Neural cell (in vitro differentiated cells): ENCODE results near the gene PCP4L1. TPM values are rescaled to one million over a fixed set of nuclear protein-coding genes. Genes with fewer than 3 reads are reported as not detected.

Source experiments
- H2AFZ ChIP-seq: fragments of 200-600, 300-800 bp; sonication (generic), shearing (Covaris generic); 2 replicates; pipeline ENCODE4 v1.6.0; 2014; ENCODE audit warnings: low read depth, mild to moderate bottlenecking, antibody characterized with exemption, low read length, moderate library complexity
- H3F3A ChIP-seq: fragments of 200-600 bp; shearing (Covaris generic); 2 replicates; pipeline ENCODE4 v1.6.1; 2016; ENCODE audit warnings: mild to moderate bottlenecking, moderate library complexity, mixed read lengths, antibody characterized with exemption, low read length; ENCODE audit not compliant: insufficient read depth, poor library complexity, severe bottlenecking
- H3K27ac ChIP-seq: fragments of 200-600, 300-800 bp; sonication (generic), shearing (Covaris generic); 2 replicates; pipeline ENCODE4 v1.5.1; 2014; ENCODE audit warnings: mild to moderate bottlenecking, low read length, moderate library complexity
- H3K27me3 ChIP-seq: fragments of 300-800, 200-600 bp; sonication (generic), shearing (Covaris generic); 2 replicates; pipeline ENCODE4 v1.6.0; 2014; ENCODE audit warnings: mild to moderate bottlenecking, low read depth, low read length, moderate library complexity; ENCODE audit not compliant: insufficient read depth
- H3K36me3 ChIP-seq: fragments of 300-800, 200-600 bp; sonication (generic), shearing (Covaris generic); 2 replicates; pipeline ENCODE4 v1.5.1; 2014; ENCODE audit warnings: mild to moderate bottlenecking, antibody characterized with exemption, low read length, moderate library complexity; ENCODE audit not compliant: insufficient read depth
- H3K4me2 ChIP-seq: fragments of 300-800, 200-600 bp; sonication (generic), shearing (Covaris generic); 2 replicates; pipeline ENCODE4 v1.6.0; 2014; ENCODE audit warnings: mild to moderate bottlenecking, low read length
- H3K4me3 ChIP-seq: fragments of 300-800, 200-600 bp; sonication (generic), shearing (Covaris generic); 2 replicates; pipeline ENCODE4 v1.5.1; 2014; ENCODE audit warnings: mild to moderate bottlenecking, low read length, moderate library complexity
- H3K79me2 ChIP-seq: fragments of 200-600 bp; shearing (Covaris generic); replicated peaks from 2 replicates; pipeline ENCODE4 v1.6.0; 2014; ENCODE audit warnings: mild to moderate bottlenecking, low read length, moderate library complexity; ENCODE audit not compliant: insufficient read depth
- H3K9ac ChIP-seq: fragments of 300-800, 200-600 bp; sonication (generic), shearing (Covaris generic); 2 replicates; pipeline ENCODE4 v1.6.1; 2016; ENCODE audit warnings: mild to moderate bottlenecking, low read length, mixed read lengths
- H3K9me2 ChIP-seq: fragments of 200-600 bp; shearing (Covaris generic); 2 replicates; pipeline ENCODE4 v1.6.1; 2016; ENCODE audit warnings: mild to moderate bottlenecking, low read length, mixed read lengths; ENCODE audit not compliant: insufficient read depth
- H3K9me3 ChIP-seq: fragments of 200-600, 300-800 bp; sonication (generic), shearing (Covaris generic); 2 replicates; pipeline ENCODE4 v1.6.1; 2016; ENCODE audit warnings: mild to moderate bottlenecking, mixed run types, low read length, moderate library complexity, mixed read lengths
- H4K20me1 ChIP-seq: fragments of 200-600 bp; shearing (Covaris generic); 2 replicates; pipeline ENCODE4 v1.6.1; 2016; ENCODE audit warnings: mild to moderate bottlenecking, mixed run types; ENCODE audit not compliant: insufficient read depth
- CTCF ChIP-seq: fragments of 450-650 bp; IDR thresholded peaks from 2 replicates; pipeline ENCODE4 v1.5.1; 2014; ENCODE audit warnings: antibody characterized with exemption, mild to moderate bottlenecking, moderate library complexity; ENCODE audit not compliant: poor library complexity, severe bottlenecking
- EP300 ChIP-seq: fragments of 450-650 bp; conservative IDR thresholded peaks from 2 replicates; pipeline ENCODE4 v1.6.1; 2014; ENCODE audit warnings: antibody characterized with exemption, mild to moderate bottlenecking, moderate library complexity; ENCODE audit not compliant: poor library complexity, severe bottlenecking
- EZH2 ChIP-seq: fragments of 200-600, 300-800 bp; shearing (Covaris generic), sonication (generic); IDR thresholded peaks from 2 replicates; pipeline ENCODE4 v1.6.1; 2014; ENCODE audit warnings: antibody characterized with exemption, low read length, borderline replicate concordance, mild to moderate bottlenecking; ENCODE audit not compliant: insufficient read depth, poor library complexity, severe bottlenecking
- MXI1 ChIP-seq: fragments of 450-650 bp; conservative IDR thresholded peaks from 2 replicates; pipeline ENCODE4 v1.6.1; 2014; ENCODE audit warnings: antibody characterized with exemption, mild to moderate bottlenecking; ENCODE audit not compliant: poor library complexity, severe bottlenecking
- POLR2AphosphoS5 ChIP-seq: IDR thresholded peaks from 2 replicates; pipeline ENCODE4 v1.6.1; 2012
- RAD21 ChIP-seq: fragments of 450-650 bp; conservative IDR thresholded peaks from 2 replicates; pipeline ENCODE4 v1.6.1; 2014; ENCODE audit warnings: antibody characterized with exemption, mild to moderate bottlenecking, moderate library complexity
- REST ChIP-seq: IDR thresholded peaks from 2 replicates; pipeline ENCODE4 v1.6.1; 2012; ENCODE audit warnings: borderline replicate concordance
- SMC3 ChIP-seq: fragments of 450-650 bp; conservative IDR thresholded peaks from 2 replicates; pipeline ENCODE4 v1.6.1; 2014; ENCODE audit warnings: antibody characterized with exemption, mild to moderate bottlenecking, moderate library complexity; ENCODE audit not compliant: poor library complexity
- TAF1 ChIP-seq: IDR thresholded peaks from 2 replicates; pipeline ENCODE4 v1.6.1; 2012; ENCODE audit warnings: low read depth
- polyA plus RNA-seq: library from polyadenylated mRNA; depleted of rRNA; stranded (reverse); fragments of >200 nt; gene quantifications from 2 replicates; pipeline ENCODE4 v1.2.3, GENCODE V29; 2014

The PCP4L1 gene
- polyA plus RNA-seq, 1 donor from 2014 or later: 51.2 TPM

GRCh38 chr1:161241682-161242081, 16.9 kb upstream of the PCP4L1 start:
- Histone ChIP-seq H3K9me3 (no peaks in the 10 kb centered on the region), H3K27me3 (no peaks in the 10 kb centered on the region), H3K27ac (no peak overlapping the region), H3F3A (no peaks in the 10 kb centered on the region), H3K4me2 (no peak overlapping the region), H4K20me1 (no peaks in the 10 kb centered on the region), H3K4me3 (no peak overlapping the region), H3K79me2 (no peaks in the 10 kb centered on the region), H3K9me2 (no peaks in the 10 kb centered on the region), H3K36me3 (no peaks in the 10 kb centered on the region), H3K9ac (no peak overlapping the region), H2AFZ (no peak overlapping the region)
- TF ChIP-seq TAF1 (no peak), MXI1 (no peak), POLR2AphosphoS5 (no peak), RAD21 (no peak), SMC3 (no peak), EZH2 (no peak), CTCF (no peak), EP300 (no peak), REST (no peak)

GRCh38 chr1:161242313-161242712, 16.2 kb upstream of the PCP4L1 start:
- no peaks in the 10 kb centered on the region for H3F3A ChIP-seq
- no peak for TF ChIP-seq EP300
- TF ChIP-seq REST: no peak
- no peak for TF ChIP-seq RAD21
- no peak for TF ChIP-seq TAF1
- TF ChIP-seq POLR2AphosphoS5: no peak
- TF ChIP-seq CTCF: no peak
- no peak for TF ChIP-seq SMC3
- no peak overlapping the region for H3K4me3 ChIP-seq
- no peaks in the 10 kb centered on the region for H3K27me3 ChIP-seq
- H4K20me1 ChIP-seq: no peaks in the 10 kb centered on the region
- no peaks in the 10 kb centered on the region for H3K36me3 ChIP-seq
- H3K79me2 ChIP-seq: no peaks in the 10 kb centered on the region
- H3K9me2 ChIP-seq: no peaks in the 10 kb centered on the region
- H3K4me2 ChIP-seq: no peak overlapping the region
- no peaks in the 10 kb centered on the region for H3K9me3 ChIP-seq
- H2AFZ ChIP-seq: no peak overlapping the region
- H3K27ac ChIP-seq: no peak overlapping the region
- H3K9ac ChIP-seq: no peak overlapping the region
